Right kidney (tissue), 1 donor: ENCODE measurements around the gene TIMM8B.
"Not testable (repeated sequence)": the region's sequence is repeated elsewhere in the genome, so short reads cannot be mapped to it uniquely, and the experiment has no call there.

Source experiments
- DNase-seq: peaks from one replicate; pipeline ENCODE4 v3.0.0-alpha.2; 2016

The TIMM8B gene

GRCh38 chr11:112087212-112087611 lies 656 bp upstream of the TIMM8B start:
- DNase-seq = no peak

GRCh38 chr11:112085822-112086421 lies 634 bp downstream of the TIMM8B start:
- DNase-seq = no peak

GRCh38 chr11:112082729-112083128 lies 3.8 kb downstream of the TIMM8B start:
- DNase-seq = no peak

- peak; percentile 92 for DNase-seq
These were observed 12.4 kb downstream of the TIMM8B start, which contains the start of the genes NKAPD1 and PIH1D2 for GRCh38 chr11:112073941-112074811. Gene NKAPD1, plus strand, starts transcription at chr11:112074299. Its CDS starts 1,276 bp downstream, at chr11:112075575. Gene PIH1D2, minus strand, starts transcription at chr11:112074017. Its CDS starts 843 bp downstream, at chr11:112073174.

DNA sequence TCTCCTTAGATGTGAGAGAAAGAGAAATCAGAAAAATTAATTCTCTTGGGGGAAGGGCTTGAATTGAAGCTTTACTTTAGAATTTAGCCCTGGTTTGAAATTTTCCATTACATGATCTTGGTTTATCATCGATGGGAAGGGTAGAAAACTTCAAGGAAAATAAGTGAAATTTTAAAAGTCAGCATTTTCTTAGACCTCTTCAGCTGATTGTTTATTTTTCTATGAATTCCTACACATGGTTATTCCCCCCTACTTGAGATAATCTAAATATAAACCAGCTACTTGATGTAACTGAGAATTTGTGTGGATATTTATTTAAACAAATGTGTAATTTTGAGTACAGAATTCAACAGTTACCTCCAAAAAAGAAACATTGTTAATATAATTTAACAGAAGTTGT lies 23.6 kb downstream of the TIMM8B start:
- no peak for DNase-seq

DNA sequence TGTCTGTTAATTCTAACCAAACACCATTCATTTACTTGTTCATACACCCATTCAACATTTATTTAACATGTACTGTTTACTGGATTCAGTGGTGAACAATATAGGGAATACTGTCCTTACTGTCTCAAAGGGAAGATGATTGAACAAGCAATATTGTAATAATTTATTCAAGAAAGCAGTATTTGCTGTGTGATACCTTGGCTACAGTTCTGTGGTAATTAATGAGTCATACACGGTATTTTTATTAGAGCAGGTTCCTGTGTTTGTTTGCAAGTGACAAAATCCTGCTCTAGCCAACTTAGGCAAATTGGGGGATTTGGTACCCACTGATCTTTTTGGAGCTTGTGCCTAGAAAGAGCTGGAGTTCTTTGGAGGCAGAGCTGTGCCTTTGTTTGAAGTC lies 28.5 kb downstream of the TIMM8B start:
- DNase-seq = no peak

DNA sequence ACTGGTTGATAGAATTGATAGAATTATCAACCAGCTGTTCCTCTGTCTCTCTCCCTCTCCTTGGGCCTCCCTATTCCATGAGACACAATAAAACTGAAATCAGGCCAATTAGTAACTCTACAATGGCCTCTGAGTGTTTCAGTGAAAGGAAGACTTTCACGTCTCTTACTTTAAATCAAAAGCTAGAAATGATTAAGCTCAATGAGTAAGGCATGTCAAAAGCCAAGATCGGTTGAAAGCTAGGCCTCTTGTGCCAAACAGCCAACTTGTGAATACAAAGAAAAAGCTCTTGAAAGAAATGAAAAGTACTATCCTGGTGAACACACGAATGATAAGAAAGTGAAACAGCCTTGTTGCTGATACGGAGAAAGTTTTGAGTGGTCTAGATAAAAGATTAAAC lies 29.4 kb downstream of the TIMM8B start:
- DNase-seq = no peak

DNA sequence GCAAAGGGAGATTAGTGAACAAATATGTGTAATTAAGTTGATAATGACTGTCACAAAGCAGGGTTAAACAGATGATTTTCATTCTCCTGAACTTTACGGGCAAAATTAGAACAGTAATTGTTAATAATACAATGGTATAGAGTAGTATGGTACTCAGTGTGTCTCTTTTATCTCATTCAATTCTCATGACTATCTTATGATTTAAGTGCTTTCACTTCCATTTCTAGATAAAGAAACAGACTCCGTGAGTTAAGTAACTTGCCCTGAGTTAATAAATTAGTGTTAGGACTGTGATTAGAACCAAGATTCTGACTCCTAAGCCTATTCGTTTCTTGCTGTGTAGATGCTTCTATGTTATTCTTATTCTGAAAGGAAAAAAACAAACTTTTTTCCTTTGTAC lies 34.8 kb downstream of the TIMM8B start:
- no peak for DNase-seq

DNA sequence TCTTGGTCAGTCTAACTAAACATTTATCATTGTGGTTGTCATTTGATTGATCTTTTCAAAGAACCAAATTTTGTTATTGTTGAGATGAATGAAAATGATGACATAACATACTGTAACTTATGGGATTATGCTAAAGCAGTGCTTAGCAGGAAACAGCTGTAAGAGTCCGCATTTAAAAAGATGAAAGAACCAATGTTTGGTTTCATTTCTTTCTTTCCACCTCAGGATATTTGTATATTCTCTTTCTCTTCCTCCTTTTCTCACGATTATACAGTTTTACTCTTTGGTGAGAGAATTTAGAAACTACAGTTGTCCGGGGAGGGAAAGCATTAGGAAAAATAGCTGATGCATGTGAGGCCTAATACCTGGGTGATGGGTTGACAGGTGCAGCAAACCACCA lies 35.8 kb downstream of the TIMM8B start:
- DNase-seq = no peak

DNA sequence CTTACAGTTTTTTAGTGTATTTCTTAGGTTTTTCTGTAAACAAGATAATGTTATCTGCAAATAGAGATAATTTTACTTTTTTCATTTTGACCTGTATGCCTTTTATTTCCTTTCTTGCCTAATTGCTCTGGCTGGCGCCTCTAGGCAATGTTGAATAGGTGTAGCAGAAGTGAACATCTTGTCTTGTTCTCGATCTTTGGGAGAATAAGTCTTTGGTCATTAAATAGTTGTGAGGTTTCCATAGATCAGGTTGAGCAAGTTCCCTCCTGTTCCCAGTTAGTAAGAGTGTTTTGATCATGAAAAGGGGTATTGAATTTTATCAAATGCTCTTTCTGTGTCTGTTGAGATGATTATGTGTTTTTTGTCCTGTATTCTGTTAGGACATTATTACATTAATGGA lies 36.8 kb downstream of the TIMM8B start:
- DNase-seq = no peak

DNA sequence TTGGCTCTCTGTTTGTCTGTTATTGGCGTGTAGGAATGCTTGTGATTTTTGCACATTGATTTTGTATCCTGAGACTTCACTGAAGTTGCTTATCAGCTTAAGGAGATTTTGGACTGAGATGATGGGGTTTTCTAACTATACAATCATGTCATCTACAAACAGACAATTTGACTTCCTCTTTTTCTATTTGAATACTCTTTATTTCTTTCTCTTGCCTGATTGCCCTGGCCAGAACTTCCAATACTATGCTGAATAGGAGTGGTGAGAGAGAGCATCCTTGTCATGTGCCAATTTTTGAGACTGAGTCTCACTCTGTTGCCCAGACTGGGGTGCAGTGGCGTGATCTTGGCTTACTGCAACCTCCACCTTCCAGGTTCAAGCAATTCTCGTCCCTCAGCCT lies 38.3 kb downstream of the TIMM8B start:
- DNase-seq = not testable (repeated sequence)

GRCh38 chr11:112046647-112047046 lies 39.9 kb downstream of the TIMM8B start:
- not testable (repeated sequence) for DNase-seq

DNA sequence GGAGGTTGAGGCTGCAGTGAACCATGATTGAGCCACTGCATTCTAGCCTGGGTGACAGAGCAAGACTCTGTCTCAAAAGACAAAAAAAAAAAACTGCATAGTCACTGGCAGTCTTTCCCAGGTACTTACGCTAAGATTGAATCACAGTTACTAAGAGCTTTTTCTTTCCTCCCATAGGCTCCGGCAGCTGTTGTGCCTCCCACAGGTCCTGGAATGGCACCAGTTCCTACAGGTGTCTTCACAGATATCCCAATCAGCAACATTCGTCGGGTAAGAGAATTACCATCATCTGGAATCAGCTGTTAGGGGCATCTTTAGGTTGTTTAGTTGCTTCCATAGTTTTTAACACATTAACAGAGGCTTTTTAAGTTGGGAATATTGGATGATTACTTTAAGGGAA lies 41.6 kb downstream of the TIMM8B start:
- no peak for DNase-seq

DNA sequence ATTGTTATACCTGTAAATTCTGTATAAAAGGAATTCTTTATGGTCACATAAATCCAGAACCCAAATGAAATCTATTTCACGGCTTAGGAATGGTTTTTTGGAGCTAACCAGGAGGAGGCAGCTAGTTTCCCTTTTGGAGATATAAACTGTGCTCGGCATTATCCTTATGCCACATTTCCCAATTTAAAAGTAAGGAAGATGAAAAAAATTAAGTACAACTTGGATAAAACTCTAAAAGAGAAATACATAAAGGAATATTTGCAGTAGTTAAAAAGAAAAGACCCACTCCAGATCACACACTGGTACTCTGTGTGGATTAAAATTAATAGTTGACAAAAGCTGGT lies 43.6 kb downstream of the TIMM8B start:
- no peak for DNase-seq

DNA sequence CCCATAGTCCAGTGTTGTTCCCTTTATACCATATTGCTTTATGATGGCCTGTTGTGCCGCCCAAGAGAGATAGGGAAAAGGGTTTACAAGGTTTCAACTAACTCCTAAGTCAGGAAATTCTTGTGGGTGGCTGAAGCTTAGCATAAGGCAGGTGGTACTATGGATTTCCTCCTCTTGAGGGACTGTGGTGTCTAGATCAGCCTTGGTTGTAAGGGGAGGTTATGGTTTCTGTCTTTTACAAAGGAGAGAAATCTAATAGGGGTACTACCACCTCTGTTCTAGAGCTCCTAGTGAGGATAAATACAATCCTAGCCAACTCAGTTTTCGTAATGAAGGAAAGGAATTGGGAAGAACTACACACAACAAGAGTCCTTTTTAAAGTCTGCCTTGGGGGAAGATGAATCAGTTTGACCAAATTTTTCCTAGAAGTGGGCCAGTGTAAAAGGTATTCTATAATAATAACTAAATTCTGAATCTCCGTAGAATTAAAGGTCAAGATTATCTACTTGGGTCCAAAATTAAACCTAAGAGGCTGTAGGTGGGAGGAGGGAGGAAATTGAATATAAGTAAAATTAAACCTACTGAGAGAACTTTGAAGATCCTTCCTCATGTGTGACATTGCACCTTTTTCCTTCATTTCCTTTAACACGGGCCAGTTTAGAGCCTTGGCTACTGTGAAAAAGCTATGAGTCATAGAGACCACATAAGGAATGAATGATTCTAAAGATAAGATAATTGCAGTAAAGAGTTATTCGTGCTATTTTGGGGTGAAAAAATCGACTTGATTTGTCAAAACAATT lies 44.2 kb downstream of the TIMM8B start:
- DNase-seq = no peak

DNA sequence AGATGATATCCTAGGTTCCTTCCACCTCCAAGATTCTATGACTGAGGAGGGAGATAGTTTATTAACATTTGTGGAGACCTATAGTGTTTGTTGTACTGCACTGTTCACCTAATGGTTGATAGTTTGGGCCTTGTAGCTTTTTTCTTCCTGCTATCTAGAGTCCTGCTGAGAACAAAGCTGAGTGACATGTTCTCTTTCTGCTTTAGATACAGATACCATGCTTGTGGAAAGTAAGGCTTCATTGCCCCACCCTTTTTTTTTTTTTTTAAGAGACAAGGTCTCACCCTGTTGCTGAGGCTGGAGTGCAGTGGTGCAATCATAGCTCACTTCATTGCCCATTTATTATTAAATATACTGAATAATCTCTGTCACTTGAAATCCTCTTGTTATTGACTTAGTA lies 49.0 kb downstream of the TIMM8B start:
- no peak for DNase-seq
